Smooth muscle cell (in vitro differentiated cells): ENCODE results near the gene FZD4. TPM values are rescaled to one million over a fixed set of nuclear protein-coding genes. Genes with fewer than 3 reads are reported as not detected.

Experiments used
- DNase-seq: peaks from one replicate; lab custom pipeline; 2025; ENCODE audit not compliant: unreplicated experiment; lab: John Stamatoyannopoulos, UW
- H2AFZ ChIP-seq: fragments of 200-600 bp; sonication (generic); 2 replicates; pipeline ENCODE4 v1.6.0; 2016; ENCODE audit warnings: antibody characterized with exemption, low read depth, mild to moderate bottlenecking
- H3F3A ChIP-seq: fragments of 200-600 bp; sonication (generic); 2 replicates; pipeline ENCODE4 v1.6.0; 2017; ENCODE audit warnings: antibody characterized with exemption, low read depth
- H3K27ac ChIP-seq: fragments of 200-600 bp; sonication (generic); 2 replicates; pipeline ENCODE4 v1.5.1; 2016; ENCODE audit warnings: low read depth, mild to moderate bottlenecking
- H3K27me3 ChIP-seq: fragments of 200-600 bp; sonication (generic); 2 replicates; pipeline ENCODE4 v1.6.1; 2016; ENCODE audit warnings: low read depth, mild to moderate bottlenecking
- H3K36me3 ChIP-seq: fragments of 200-600 bp; sonication (generic); 2 replicates; pipeline ENCODE4 v1.5.1; 2016; ENCODE audit warnings: low read depth
- H3K4me1 ChIP-seq: fragments of 200-600 bp; sonication (generic); 2 replicates; pipeline ENCODE4 v1.5.1; 2016; ENCODE audit warnings: low read depth
- H3K4me2 ChIP-seq: fragments of 200-600 bp; sonication (generic); 2 replicates; pipeline ENCODE4 v1.6.0; 2016; ENCODE audit warnings: mild to moderate bottlenecking
- H3K4me3 ChIP-seq: fragments of 200-600 bp; sonication (generic); 2 replicates; pipeline ENCODE4 v1.5.1; 2016; ENCODE audit warnings: mild to moderate bottlenecking
- H3K79me2 ChIP-seq: fragments of 200-600 bp; sonication (generic); 2 replicates; pipeline ENCODE4 v1.6.0; 2016; ENCODE audit warnings: low read depth, mild to moderate bottlenecking
- H3K9ac ChIP-seq: fragments of 200-600 bp; sonication (generic); 2 replicates; pipeline ENCODE4 v1.6.0; 2016; ENCODE audit warnings: low read depth
- H3K9me3 ChIP-seq: fragments of 200-600 bp; sonication (generic); replicated peaks from 2 replicates; pipeline ENCODE4 v1.5.1; 2016; ENCODE audit warnings: low read depth
- H4K20me1 ChIP-seq: fragments of 200-600 bp; sonication (generic); 2 replicates; pipeline ENCODE4 v1.6.0; 2016; ENCODE audit warnings: low read depth
- WGBS: methylation state at CpG from one replicate; pipeline ENCODE4 v1.1.7; 2016; ENCODE audit warnings: low lambda C conversion rate; 5-methylcytosine and 5-hydroxymethylcytosine counted together
- polyA plus RNA-seq: library from polyadenylated mRNA; unstranded; fragments of >200 nt; fragmentation: Nextera tagmentation; extraction: Ambion mirVana; gene quantifications from 2 replicates; pipeline ENCODE4 v1.2.1, GENCODE V29; 2016
- total RNA-seq: library from RNA; depleted of rRNA; stranded (reverse); fragments of >200 nt; gene quantifications from 2 replicates; pipeline ENCODE4 v1.2.3, GENCODE V29; 2014
- TF ChIP-seq, protein P1 (sequence below): fragments of 200-600 bp; sonication (generic); IDR thresholded peaks from 2 replicates; pipeline ENCODE4 v1.5.1; 2017; ENCODE audit warnings: borderline replicate concordance, mild to moderate bottlenecking, antibody characterized with exemption; ENCODE audit not compliant: insufficient read depth, poor library complexity, severe bottlenecking

The FZD4 gene
- total and polyA plus RNA-seq, 2 experiments from 2014 or later: 1.8 to 5.8 TPM

DNA sequence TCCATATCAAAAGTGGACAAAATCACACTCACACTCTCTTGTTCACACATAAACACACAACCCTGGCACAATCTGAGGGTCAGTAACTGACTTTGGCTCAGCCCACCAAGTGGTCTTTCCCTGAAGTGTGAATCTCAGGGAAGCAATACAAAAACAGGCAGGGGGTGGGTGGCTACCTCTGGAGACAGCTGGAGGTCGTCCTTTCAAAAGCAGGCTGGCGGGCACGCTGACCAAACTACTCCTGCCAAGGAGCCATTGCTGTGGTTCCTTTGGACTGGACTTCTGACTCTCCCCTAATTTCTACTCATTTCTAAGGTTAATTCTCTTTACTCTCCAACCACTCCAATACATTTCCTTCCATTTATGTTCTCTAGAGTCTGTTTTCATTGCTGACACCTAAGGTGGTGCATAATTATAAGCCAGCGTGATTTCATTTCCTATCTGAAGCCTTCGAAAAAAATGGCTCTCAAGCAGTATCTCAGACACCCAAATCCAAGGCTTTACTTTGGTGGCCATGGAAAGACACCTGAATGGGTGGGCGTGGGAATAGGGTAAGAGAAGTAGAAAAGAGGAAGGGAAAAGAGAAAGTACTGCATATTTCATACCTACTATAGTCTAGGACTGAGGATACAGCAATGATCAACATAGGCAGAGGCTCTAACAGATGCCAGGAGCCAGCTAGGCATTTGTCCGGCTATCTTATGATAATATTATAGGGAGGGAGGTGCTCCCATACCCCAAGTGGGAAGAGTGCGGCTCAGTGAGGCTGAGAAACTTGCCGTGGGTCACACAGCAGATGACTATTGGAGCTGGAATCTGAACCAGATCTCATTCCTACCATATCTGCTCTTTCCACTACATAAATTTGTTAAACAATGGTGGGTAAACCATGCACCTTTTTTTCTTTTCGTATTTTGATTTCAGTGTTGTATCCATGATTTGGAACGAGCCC lies 22.0 kb downstream of the FZD4 start:
- Histone ChIP-seq H3K9ac (no peak overlapping the region), H3K9me3 (no peaks in the 10 kb centered on the region), H4K20me1 (no peaks in the 10 kb centered on the region), H3K4me1 (no peaks in the 10 kb centered on the region), H3K79me2 (no peaks in the 10 kb centered on the region), H3F3A (no peaks in the 10 kb centered on the region), H3K27ac (no peak overlapping the region), H3K4me2 (no peak overlapping the region), H3K4me3 (no peak overlapping the region), H3K36me3 (no peaks in the 10 kb centered on the region), H2AFZ (no peak overlapping the region), H3K27me3 (no peaks in the 10 kb centered on the region)
- 87% methylated on average over 11 of the region's 11 CpGs for WGBS
- no peak for DNase-seq
- TF ChIP-seq, protein P1, sequence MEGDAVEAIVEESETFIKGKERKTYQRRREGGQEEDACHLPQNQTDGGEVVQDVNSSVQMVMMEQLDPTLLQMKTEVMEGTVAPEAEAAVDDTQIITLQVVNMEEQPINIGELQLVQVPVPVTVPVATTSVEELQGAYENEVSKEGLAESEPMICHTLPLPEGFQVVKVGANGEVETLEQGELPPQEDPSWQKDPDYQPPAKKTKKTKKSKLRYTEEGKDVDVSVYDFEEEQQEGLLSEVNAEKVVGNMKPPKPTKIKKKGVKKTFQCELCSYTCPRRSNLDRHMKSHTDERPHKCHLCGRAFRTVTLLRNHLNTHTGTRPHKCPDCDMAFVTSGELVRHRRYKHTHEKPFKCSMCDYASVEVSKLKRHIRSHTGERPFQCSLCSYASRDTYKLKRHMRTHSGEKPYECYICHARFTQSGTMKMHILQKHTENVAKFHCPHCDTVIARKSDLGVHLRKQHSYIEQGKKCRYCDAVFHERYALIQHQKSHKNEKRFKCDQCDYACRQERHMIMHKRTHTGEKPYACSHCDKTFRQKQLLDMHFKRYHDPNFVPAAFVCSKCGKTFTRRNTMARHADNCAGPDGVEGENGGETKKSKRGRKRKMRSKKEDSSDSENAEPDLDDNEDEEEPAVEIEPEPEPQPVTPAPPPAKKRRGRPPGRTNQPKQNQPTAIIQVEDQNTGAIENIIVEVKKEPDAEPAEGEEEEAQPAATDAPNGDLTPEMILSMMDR: no peak

DNA sequence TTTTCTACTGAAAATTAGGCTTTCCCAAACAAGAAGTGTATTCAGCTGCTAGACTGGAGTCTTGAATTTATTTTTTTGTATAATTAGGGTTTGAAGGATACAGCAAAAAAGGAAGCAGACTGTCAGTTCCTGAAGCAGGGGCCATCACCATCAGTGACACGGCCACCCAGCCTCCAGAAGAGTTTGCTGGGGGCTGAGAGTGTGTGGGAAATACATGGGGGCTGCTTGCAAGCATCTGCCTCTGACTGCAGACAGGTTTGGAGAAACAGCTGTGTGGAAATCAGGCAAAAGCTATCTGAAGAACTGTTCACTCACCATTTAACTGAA lies 23.0 kb downstream of the FZD4 start:
- H3K4me2 ChIP-seq: no peak overlapping the region
- H3K4me1 ChIP-seq: no peaks in the 10 kb centered on the region
- no peaks in the 10 kb centered on the region for H3K27me3 ChIP-seq
- no peaks in the 10 kb centered on the region for H4K20me1 ChIP-seq
- no peak overlapping the region for H3K4me3 ChIP-seq
- no peaks in the 10 kb centered on the region for H3K79me2 ChIP-seq
- no peaks in the 10 kb centered on the region for H3K9me3 ChIP-seq
- TF ChIP-seq, protein P1: no peak
- WGBS: 64% methylated on average over 1 of the region's 1 CpG
- no peak for DNase-seq
- no peak overlapping the region for H3K9ac ChIP-seq
- no peak overlapping the region for H3K27ac ChIP-seq
- H3K36me3 ChIP-seq: no peaks in the 10 kb centered on the region
- H2AFZ ChIP-seq: no peak overlapping the region
- H3F3A ChIP-seq: no peaks in the 10 kb centered on the region

DNA sequence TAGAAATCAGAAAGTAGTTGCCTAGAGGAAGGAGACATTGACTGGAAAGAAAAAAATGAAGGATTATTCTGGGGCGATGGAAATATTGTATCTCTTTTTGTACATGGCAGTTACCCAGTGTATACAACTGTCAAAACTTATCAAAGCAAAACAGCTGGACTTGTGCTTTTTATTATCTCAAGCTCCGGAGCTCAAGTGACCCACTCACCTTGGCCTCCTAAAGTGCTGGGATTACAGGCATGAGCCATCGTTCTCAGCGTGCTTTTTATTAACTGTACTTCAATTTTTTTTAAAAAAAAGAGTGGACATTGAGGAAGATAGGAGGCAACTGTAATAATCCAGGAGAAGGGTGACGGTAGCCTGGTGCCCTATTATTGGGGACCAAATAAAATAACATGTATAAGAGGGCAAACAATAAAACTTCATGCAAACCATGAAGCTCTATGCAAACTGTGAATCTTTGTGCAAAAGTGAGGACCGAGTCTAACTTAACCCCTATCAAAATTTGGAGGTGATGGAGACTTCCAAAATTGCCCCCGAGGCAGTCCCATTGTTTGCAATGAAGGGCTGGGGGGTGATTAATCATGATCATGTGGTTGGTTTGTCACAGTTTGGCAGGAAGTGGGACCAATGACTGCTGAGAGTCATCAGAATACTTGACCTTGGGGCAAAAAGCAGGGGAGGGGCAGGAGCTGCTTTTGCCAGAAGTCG lies 23.5 kb downstream of the FZD4 start:
- Histone ChIP-seq H3F3A (no peaks in the 10 kb centered on the region), H3K79me2 (no peaks in the 10 kb centered on the region), H3K4me2 (no peak overlapping the region), H3K27me3 (no peaks in the 10 kb centered on the region), H3K27ac (no peak overlapping the region), H4K20me1 (no peaks in the 10 kb centered on the region), H3K9ac (no peak overlapping the region), H3K36me3 (no peaks in the 10 kb centered on the region), H3K4me1 (no peaks in the 10 kb centered on the region), H3K4me3 (no peak overlapping the region), H3K9me3 (no peaks in the 10 kb centered on the region), H2AFZ (no peak overlapping the region)
- TF ChIP-seq, protein P1: no peak
- WGBS: 76% methylated on average over 8 of the region's 8 CpGs
- DNase-seq: no peak
